Measurements from ENCODE around the gene LIPG. TPM values are rescaled to one million over a fixed set of nuclear protein-coding genes. Genes with fewer than 3 reads are reported as not detected.

Gene LIPG
- total RNA-seq, 1 experiment from 2014 or later, result 3.2 TPM

DNA sequence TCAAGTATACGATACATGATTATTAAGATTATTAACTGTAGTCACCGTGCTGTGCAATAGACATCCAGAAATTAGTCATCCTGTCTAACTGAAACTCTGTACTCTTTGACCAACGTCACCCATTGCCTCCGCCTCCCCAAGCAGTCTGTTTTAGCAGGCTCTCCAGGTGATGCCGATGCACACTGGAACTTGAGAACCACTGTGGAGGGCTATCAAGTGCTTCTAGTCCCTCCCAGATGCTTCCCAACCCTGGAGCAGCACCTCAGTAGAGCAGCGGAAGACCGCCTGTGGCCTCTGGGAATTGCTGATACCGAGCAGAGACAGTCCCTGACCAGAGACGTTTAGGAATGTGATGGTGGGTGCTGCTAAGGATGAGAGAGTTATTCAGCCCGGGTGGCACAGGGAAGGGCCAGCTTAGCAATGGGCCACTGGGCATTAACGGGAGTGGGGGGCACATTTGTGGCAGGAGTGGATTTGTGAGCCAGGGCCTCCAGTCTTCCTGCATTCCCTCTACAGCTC lies 50.7 kb downstream of the LIPG start:
- no peak for DNase-seq (ENCODE audit: low spot score)

DNA sequence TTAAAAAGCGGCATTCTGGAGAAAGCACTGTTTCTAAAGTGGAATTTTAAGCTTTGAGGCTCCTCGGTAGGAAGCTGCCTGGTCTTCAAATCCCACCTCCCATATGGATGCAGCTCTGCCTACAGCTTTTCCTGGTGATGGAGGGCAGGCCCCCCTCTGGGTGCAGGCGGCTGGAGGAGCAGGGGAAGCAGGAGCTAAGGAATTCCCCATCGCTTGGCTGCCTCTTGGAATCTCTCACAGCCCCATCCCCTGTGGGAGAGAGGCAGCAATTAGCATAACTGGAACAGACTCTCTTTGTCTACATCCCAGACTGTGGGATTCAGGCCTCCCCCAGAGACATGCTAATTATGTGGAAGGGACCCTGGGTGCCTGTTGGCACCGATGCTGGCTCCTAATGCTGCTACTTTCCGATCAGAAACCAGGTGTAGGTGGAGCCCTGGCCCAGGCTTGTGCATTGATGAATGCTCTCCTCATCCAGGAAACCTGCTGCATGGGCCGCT lies 51.3 kb downstream of the LIPG start:
- peak; percentile 39 for DNase-seq (ENCODE audit: low spot score)

DNA sequence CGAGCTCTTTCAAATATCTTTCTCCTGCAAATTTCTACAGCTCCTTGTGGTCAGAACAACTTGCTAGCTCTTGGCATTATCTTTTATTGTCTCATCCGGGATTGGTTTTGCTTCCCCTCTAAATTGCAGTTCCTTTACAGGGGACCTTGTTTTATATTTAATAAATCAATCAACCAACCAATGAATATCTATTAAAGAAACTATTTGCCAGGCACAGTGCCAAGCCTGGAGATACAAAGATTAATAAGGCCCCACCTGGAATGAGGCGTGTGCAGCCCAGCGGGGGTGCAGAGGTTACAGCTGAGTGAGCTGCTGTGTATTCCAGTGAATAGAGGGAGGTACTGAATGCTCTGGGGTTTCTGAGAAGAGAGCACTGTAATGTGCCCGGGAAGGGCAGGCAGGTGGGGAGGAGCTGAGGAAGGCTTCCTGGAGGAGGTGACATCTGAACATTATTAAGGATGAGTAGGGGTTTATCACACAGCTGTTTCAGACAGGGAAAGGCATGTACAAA lies 51.8 kb downstream of the LIPG start:
- DNase-seq (ENCODE audit: low spot score), result peak; percentile 29

DNA sequence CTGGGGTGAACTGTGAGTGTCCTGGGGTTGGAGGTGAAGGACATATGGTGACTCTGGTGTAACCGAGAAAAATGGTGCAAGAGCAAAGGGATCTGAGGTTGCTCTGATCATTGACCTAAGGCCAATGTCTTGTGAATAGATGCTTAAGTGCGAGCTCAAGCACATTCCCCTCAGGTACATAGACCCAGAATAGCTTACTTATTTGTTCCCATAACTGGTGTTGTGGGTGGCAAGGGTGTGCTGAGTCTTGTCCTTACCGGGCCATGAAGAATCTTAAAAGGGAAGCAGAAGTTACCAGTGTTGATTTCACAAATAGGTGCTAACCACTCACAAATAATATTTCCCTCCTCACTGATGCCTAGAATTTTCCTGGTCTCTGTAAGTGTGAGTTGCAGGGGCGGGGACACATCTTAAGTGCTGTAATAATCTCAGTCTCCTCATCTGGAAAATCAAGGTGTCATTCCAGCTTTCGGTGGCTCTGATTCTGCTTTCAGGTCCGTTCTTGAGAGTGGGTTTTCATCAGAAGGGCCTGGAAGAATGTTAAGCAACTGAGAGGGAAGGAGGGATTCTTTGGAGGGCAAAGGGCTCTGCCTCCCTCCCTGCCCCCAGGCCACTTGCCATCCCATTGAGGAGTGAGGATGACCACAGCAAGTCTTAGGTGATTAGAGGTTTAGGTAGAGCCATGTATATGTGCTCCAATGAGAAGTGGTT lies 54.9 kb downstream of the LIPG start:
- no peak for DNase-seq (ENCODE audit: low spot score)

DNA sequence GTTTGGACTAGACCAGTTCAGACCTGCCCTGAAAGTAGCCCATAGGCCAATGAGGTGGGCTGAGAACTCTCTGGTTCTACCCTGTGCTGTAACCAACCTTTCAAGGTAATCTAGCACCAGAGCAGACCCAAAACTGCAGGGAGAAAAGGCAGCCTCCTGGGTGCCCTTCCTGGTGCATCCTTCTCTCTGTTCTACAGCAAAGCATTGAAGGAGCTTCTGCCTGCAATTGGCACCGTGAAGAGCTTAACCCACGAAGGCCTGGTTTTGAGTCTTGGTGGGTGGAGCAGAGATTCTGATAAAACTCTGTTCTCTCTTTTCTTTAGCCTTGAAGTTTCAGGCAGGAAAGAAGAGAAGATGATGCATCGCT lies 55.5 kb downstream of the LIPG start:
- no peak for DNase-seq (ENCODE audit: low spot score)

DNA sequence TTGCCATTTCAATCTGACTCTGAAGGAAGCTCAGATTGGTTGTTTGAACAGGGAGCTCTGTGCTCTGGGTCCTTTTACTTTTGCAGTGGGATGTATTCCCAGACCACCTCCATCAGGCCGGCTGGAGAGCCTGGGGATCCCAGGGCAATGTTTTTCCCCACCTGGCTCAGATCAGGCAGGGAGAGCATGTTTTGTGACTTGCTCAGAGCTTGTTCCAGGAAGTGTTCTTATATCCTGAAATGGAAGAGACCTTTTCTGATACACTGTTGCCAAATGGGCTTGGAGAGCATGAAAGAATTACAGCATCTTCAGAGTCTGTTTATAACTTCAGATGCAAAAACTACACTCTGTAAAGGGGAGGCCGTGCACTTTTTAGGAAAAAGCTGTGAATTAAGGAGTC lies 56.0 kb downstream of the LIPG start:
- no peak for DNase-seq (ENCODE audit: low spot score)

DNA sequence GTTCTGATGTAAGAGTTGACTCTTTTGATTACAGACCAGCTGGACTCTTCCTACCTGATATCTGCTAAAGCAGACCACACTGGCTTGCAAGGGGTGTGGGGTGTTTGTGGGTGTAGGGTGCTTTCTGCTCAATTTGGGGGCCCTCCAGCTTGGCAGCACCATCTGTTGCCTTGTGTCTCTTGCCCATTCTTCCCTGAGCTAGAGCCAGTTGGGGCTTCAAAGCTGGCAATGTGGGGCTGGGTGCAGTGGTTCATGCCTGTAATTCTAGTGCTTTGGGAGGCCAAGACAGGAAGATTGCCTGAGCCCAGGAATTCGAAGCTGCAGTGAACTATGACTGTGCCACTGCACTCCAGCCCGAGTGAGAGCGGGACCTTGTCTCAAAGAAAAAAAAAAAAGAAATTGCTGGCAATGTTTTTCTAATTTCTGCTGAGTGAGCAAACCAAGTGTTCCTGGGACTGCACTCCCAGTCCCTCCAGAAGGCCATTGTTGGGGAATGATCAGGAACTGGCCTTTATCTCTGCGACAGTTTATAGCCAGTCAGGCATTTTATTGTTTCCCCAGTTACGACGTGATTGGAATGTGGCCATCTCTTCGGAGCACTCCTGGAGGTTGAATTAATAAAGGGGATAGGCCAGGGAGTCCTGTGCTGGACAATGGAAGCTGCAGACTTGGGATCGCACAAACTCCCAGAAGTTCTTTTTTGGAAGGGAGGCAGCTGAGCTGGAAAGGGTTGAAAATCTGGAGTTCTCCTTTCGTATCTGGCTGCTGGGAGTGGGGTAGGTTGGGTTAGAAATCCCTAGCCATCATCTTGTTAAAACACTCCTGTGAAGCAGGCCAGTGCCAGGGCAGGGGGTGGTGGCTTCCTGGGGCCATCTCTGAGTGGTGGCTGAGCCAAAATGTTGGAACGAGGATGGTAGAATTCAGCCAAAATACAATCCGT lies 57.2 kb downstream of the LIPG start:
- DNase-seq (ENCODE audit: low spot score), result no peak

DNA sequence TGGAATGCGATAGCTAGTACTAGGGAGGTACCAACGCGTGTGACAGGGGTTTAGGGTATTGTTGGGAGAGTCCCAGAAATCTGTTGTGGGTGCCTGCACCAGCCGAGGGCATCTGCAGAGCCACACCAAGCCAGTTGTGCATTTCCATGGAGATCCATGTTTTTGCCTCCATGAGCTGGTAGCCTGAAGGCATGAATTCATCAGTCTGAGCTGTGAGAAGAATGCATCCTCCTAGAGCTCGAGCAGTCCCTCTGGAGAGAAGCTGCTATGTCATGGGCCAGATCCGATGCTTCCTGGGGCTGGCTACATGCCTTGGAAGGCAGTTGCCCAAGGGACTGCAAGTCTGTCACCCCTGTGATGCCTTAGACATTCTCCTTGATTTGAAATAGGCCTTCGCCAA lies 57.9 kb downstream of the LIPG start:
- no peak for DNase-seq (ENCODE audit: low spot score)

DNA sequence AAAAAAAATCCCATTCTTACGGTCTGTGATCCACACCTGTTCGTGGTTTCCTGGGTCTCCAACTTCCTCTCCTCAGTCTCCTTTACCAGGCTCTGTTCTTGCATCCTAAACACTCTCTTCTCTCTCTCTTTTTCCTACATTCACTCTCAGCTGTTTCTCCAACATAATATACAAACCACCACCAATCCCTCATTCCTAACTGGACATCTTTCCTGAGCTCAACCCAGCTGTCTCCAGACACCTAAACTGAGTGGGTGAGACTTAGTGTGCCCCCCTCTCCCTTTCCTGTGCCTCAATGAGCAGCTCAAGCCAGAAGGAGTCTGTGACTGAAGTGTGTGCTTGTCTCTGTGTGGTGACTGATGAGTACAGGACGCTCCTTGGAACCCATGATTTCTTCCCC lies 59.4 kb downstream of the LIPG start:
- DNase-seq (ENCODE audit: low spot score), result no peak

DNA sequence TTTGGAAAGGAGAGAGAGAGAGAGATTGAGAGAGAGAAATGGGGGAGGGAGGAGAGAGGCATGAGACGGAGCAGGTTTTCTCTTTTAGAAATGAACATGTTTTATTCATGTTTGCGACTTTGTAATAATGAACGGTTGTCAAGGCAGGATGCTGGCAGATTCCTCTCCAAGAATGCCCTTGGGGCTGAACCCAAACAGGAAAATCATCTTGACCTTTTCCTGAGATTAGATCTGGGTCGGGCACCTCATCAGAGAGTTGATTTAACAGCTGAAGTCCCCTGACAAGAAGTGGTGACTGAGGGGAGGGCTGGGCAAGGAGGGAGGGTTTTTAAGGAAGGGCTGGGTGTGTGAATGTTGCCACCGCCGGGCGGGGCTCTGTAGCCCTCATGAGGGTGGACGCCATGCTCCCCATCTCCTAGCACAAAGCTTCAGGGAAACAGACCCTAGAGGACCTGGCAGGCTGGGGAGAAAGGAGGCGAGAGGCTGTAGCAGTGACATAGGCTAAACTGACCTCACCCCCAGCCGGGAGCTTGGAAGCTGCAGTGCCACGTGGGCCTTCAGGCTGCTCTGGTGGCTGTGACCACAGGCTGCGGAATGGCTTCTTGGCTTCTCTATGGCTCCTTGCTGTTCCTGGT lies 60.0 kb downstream of the LIPG start:
- no peak for DNase-seq (ENCODE audit: low spot score)

DNA sequence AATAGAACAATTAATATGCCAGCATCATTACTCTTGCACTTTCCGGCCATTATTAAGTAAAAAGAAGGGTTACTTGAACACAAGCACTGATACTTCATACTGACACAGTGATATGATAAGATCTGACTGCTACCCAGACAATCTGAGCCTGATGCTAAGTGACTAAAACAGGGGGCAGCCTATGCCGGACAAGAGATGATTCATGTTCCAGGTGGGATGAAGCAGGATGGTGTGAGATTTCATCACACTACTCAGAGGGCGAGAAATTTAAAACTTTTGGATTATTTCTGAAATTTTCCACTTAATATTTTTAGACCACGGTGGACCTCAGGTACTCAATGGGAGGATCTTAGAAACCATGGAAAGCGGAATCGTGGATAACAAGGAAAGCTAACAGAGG lies 61.7 kb downstream of the LIPG start:
- DNase-seq (ENCODE audit: low spot score), result no peak

DNA sequence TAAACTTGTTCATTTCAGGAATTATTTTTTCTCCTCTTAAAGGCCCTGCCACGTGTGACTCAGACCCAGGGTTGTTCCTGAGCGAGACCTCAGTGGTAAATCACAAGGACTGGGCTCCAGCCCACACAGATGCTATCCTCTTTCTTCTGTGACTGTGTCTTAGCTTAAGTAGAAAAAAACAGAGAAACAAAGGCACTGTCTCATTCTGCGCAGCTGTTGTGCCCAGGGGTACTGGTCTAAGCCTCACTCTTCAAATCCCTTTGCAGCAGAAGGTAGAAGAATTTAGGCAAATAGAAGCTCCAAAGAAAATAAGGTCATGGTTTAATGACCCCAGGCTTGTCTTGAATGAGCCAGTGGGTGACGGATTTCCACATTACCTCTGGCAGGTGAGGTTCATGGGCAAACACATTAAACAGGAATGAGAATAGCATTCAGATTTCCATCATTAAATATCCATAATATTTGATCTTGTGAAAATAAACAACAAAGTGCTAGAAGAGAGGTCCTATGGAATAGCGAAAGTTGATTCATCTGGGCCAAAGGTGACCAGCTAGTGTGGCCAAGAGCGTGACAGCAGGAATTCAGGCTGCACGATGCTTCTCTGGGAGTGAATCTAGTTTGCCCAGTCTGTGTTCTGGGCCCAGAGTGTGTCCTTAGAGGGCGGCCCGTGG lies 63.3 kb downstream of the LIPG start:
- DNase-seq (ENCODE audit: low spot score), result no peak

DNA sequence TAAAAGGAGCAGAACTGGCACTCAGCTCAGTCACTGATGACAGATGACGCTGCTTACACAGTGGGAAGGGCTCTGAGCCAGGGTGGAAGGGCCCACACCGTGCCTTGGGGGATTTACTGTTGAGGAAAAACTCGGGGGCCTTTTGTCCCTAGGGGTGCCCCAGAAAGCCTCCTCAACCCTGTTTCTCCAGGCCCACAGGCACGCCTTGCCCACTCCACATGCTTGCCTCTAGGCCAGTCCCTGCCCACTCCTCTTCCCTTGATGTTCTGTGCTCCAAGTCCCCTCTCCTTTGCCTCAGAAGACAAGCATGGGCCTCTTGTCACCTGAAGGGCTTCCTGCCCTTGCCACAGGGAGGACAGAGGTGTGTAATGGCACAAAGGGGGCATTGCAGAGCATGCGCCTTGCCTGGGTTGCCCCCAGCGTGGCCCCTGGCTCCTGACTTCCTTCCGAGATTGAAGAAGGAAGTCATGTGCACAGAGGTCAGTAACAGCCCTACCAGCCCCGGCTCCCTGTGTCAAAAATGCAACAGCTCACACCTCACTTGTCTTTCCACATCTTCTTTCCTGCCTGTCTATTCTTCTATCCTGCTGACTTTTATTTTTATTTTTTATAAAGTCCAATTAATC lies 65.1 kb downstream of the LIPG start:
- no peak for DNase-seq (ENCODE audit: low spot score)

DNA sequence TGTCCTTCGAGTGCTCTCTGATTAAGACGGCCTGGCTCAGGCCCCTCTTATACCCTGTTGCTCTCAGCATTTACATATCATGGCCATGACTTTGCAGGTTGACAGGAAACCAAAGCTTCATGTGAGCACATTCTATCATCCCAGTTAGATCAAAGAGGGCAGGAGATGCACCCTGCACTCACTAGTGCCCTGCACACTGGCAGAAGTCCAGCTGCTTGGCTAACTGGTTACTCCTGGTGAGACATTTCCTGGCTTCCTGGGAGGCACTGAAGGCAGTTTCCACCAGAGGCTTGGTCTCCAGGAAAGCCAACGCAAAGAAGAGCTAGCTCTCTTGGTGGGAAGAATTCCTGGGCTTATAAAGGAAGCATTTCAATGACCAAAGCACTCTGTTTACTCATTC lies 66.3 kb downstream of the LIPG start:
- peak; percentile 41 for DNase-seq (ENCODE audit: low spot score)

DNA sequence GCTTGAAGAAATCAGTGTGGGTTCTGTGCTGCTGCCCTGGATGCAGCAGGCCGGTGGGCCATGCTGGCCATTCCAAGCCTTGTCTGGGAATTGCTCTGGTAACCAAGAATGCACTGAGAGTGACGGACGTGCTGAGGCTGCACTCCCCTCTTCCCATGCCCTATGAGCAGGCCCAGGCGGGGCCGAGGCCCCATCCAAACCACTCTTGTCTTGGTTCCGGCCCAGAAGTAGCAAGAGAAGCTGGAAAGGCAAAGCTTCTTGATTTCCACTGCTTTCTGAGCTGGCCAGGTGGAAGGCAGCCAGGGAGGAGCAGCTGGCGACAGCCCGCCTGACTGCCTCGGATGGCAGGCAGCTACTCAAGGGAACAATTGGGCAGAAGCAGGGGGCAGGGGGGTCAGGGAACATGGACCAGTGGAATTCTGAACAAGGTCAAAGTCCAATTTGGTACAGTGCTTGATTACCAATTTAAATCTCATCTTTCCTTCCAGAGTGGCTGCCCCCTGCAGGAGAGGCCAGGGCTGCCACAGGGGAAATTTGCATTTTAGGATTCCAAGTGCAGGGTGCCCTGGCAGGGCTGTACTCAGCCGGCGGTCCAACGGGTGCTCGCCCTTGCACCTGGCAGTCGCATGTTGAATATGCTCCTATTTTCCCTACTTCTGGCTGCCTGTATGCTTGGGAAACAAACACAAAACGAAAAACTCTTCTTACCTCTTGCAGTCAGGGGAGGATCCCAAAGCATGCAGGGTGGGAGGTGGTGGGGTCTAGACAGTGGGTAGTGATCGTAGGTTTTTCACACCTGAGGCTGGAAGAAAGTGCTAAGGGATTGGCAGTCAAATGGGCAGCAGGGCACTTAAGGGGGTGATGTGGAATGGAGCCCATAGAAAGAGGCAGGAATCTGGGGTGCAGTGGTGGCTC lies 67.3 kb downstream of the LIPG start:
- DNase-seq (ENCODE audit: low spot score), result no peak

DNA sequence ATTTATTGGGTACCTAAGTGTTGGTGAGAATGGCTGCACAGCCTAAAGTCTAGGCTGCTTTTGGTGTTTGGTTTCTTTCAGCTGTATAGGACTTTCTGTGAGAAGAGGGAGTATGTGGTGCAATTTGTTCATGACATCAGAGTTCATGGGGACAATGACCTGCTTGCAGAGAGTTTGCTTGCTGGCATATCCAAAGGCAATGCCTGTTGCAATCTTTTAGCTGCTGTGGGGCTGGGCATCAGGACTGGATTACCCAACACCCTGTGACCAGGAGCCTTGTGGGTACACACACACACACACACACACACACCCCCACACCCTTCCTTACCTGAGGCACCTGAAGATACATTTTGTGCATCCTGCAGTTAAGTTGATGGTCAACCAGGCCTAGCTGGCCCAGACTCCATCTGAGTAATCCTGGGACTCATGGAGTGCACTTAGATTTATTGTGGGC lies 68.4 kb downstream of the LIPG start:
- DNase-seq (ENCODE audit: low spot score), result no peak

DNA sequence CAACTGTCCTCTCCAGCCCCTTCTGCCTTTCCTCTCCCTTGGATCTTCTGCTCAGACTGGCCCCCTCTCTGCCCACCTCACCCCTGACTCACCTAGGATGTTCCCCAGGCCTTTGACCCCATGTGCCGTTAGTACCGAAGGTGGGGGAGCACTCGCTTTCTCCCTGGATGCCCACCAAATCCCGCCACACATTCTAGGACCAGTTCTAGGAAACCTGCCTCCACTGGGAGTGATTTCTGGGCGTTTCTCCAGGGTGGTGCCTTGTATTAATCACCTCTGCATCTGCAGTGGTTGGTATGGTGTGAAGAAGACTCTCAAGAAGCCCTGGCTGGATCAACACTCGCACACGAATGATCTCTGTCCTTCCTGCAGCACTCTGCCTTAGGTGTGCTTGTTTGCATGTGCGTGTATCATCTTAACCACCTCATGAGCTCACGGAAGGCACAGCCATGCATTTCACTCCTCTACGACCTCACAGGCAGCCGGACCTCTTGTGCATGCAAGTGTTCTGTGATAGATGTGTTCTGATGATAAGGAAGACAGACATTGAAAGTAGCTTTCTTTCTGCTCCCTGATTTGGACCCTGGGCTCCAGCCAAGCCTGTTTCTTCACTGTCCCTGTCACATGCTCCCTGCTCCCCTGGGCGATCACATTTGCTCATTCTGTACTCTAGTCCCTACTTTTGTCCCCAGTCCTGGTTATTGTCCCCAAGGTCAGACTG lies 69.4 kb downstream of the LIPG start:
- DNase-seq (ENCODE audit: low spot score), result no peak

DNA sequence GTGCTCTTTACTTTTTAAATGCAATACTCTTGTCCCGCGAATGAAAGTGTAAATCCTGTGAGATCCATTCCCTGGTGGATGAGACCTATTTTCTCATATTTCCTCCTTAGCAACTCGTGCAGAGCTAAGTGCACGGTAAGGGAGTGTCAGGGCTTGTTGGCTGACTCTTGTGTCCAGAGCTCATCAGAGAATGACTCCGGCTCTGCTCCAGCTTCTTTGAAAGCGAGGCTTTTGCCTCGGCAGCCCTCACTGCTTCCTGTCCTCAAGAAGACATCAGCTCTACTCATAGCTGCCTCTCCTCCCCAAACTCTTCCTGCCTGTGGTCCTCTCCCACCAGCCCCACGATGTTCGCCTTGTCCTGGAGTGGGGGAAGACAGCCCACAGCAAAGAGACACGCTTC lies 70.7 kb downstream of the LIPG start:
- no peak for DNase-seq (ENCODE audit: low spot score)

DNA sequence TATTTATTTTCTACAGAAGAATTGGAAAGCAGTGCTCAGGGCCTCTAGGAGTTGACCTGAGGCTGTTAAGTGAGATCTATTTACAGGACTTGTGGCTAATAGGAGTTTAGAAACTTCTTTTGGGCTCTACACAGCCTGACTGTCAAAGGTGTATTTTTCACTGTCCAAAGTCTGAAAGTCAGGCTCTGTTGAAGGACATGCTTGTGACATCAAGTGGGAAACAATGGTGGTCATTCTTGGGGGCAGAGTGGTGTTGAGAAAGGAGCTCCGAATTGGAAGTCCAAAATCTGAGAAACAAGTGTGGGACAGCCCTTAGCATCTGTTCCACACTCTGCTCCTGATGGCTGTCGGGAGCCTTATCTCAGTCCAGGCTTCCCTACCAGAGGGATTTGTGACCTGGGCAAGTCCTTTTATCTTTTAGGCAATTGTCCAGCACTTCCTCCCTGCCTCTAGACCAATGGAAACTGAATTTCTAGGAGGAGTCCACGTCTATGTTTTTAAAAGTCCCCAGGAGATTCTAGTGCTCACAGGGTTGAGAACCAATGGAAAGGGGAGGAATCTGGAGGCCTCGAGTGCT lies 76.4 kb downstream of the LIPG start:
- DNase-seq (ENCODE audit: low spot score), result no peak

Data from A172 (cell line).